Heart right ventricle (tissue), 16 donors: ENCODE measurements around the gene MED13. TPM values are rescaled to one million over a fixed set of nuclear protein-coding genes. Genes with fewer than 3 reads are reported as not detected.

Experiments used
- ATAC-seq, 8 donors: fragments of 200-7000 bp; cut with Tn5 transposase; one replicate each; pipeline ENCODE4 v1.9.1; 2020; ENCODE audit warnings: mild to moderate bottlenecking in 8 of 8, moderate library complexity in 8 of 8, moderate number of reproducible peaks in 1 of 8
- DNase-seq, 2 donors: peaks; one replicate each; pipeline ENCODE4 v3.0.0-alpha.2; 2020
- H3K27ac ChIP-seq, 10 donors: fragments of 200-600 bp; sonication (generic) in 2 of 10; one replicate each; pipeline versions ENCODE4 v1.5.0 to v1.8.0; 2020 to 2022; ENCODE audit warnings: mild to moderate bottlenecking in 3 of 10
- H3K27me3 ChIP-seq, 7 donors: fragments of 200-600 bp; one replicate each; pipeline ENCODE4 v1.8.0; 2021 to 2022; ENCODE audit warnings: mild to moderate bottlenecking in 2 of 7
- H3K36me3 ChIP-seq, 9 donors: fragments of 200-600 bp; sonication (generic) in 1 of 9; one replicate each; pipeline versions ENCODE4 v1.5.0 to v1.8.0; 2020 to 2022; ENCODE audit warnings: mild to moderate bottlenecking in 2 of 9
- H3K4me1 ChIP-seq, 9 donors: fragments of 200-600 bp; sonication (generic) in 1 of 9; one replicate each; pipeline versions ENCODE4 v1.5.0 to v1.8.0; 2020 to 2022; ENCODE audit warnings: mild to moderate bottlenecking in 4 of 9
- H3K4me3 ChIP-seq, 10 donors: fragments of 200-600 bp; sonication (generic) in 2 of 10; one replicate each; pipeline versions ENCODE4 v1.5.0 to v1.8.0; 2020 to 2022; ENCODE audit warnings: mild to moderate bottlenecking in 7 of 10, moderate library complexity in 2 of 10
- H3K9me3 ChIP-seq, 11 donors: fragments of 200-600 bp in 10 of 11; sonication (generic) in 2 of 11; one replicate each; pipeline versions ENCODE4 v1.5.0 to v1.8.0; 2013 to 2022; ENCODE audit warnings: mild to moderate bottlenecking in 2 of 11, control low read depth in 1 of 11, moderate library complexity in 1 of 11
- CTCF ChIP-seq, 9 donors: fragments of 200-600 bp; sonication (generic) in 2 of 9; IDR thresholded peaks; one replicate each; pipeline versions ENCODE4 v1.5.0 to v1.8.0; 2021 to 2022; ENCODE audit warnings: antibody characterized with exemption in 9 of 9, mild to moderate bottlenecking in 5 of 9, moderate library complexity in 1 of 9
- WGBS, 2 donors: extraction: QIAGEN DNeasy Blood & Tissue Kit; methylation state at CpG; one replicate each; pipeline ENCODE4 v1.1.7; 2013; ENCODE audit warnings: inconsistent platforms in 1 of 2; 5-methylcytosine and 5-hydroxymethylcytosine counted together
- intact Hi-C, 10 donors: fragments of 100-400 bp; cut with DNase I; formaldehyde crosslinking; loops; one replicate each; pipeline versions ENCODE4 v1.11.1 to v1.14.2; 2022
- polyA plus RNA-seq, 2 donors: library from polyadenylated mRNA; stranded (reverse); fragments of 200-250 nt; gene quantifications; one replicate each; pipeline ENCODE4 v1.2.3, GENCODE V29; 2013
- total RNA-seq, 10 donors: library from RNA; stranded (reverse); fragmentation: NEBNext Ultra II Directional in 3 of 10; extraction: Animal tissue kit (Norgen Biotek cat#: 25700) in 3 of 10; gene quantifications; one replicate each; pipeline versions ENCODE4 v1.2.1 to v1.2.4, GENCODE V29; 2021 to 2023
- donor health status: Arrhythmogenic right ventricular cardiomyopathy.
- donor health status: ischemic (EF 13 %, LVEDD 7.1; RV severe dilation, severe dysfunction).
- donor health status: healthy with polysubstance abuse.
- donor health status: DM: no; HTN: yes; CAD: no.
- donor health status: DM: no; HTN: no; CAD: no.
- donor health status: ischemic (EF 25% LVEDD 6.9; RV normal size, moderate dysfunction).
- donor health status: ischemic (EF 25% LVEDD 5.7; RV mildly dilated, moderate dysfunction).
- donor health status: healthy.
- donor health status: DM: yes; HTN: yes; CAD: no.
- donor health status: Ischemic cardiomyopathy.
- donor health status: ischemic (EF 35%, LVEDD 5.7; RV mildly dilated, moderate dysfunction).
- donor health status: nonischemic (EF 11% LVEDD 7.7; RV severe dilation, severe dysfunction).
- donor health status: DM: yes; HTN: yes; CAD: no.
- donor health status: PGD.
- donor health status: ischemic (EF 29% LVEDD 5.4; RV normal size, mild dysfunction).
- donor health status: nonischemic (EF 23%, LVEDD 6.1; RV moderate dilation, normal function).

Gene MED13
- total and polyA plus RNA-seq, 12 donors, result 4.1 to 51.6 (median 35.7) TPM

DNA sequence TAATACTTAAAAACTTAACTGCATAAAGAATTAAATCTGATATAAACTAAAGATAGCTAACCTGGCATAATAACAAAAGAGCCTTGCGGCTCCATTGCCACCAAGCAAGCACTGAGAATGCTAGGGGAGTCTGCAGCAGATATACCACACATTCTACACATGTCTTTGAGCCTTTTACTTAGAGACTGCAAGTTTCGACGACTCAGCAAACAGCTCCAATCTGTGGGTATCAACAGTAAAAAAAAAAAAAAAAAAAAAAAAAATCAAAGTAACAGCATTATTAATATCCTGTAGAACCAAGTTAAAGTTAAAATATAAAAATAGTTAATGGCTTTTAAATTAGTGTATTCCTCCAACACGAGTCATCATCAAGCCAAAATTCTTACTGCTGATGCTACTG is 109.5 kb downstream of the MED13 start:
- H3K4me1 ChIP-seq, result no peaks in the 10 kb centered on the region
- 87 to 92% methylated on average over 4 of the region's 4 CpGs for WGBS, 2 donors
- no peak for TF ChIP-seq CTCF (IDR thresholded peaks at IDR 0.05)
- peaks cover 0 to 100% (median 50%) of the 10 kb centered on the region in 9 donors for H3K36me3 ChIP-seq
- H3K27ac ChIP-seq, result no peak overlapping the region
- DNase-seq, result no peak
- ATAC-seq, result no peak
- no peaks in the 10 kb centered on the region for H3K9me3 ChIP-seq
- no peak overlapping the region for H3K4me3 ChIP-seq
- intact Hi-C loops, result no loop called here
- H3K27me3 ChIP-seq, result no peaks in the 10 kb centered on the region

DNA sequence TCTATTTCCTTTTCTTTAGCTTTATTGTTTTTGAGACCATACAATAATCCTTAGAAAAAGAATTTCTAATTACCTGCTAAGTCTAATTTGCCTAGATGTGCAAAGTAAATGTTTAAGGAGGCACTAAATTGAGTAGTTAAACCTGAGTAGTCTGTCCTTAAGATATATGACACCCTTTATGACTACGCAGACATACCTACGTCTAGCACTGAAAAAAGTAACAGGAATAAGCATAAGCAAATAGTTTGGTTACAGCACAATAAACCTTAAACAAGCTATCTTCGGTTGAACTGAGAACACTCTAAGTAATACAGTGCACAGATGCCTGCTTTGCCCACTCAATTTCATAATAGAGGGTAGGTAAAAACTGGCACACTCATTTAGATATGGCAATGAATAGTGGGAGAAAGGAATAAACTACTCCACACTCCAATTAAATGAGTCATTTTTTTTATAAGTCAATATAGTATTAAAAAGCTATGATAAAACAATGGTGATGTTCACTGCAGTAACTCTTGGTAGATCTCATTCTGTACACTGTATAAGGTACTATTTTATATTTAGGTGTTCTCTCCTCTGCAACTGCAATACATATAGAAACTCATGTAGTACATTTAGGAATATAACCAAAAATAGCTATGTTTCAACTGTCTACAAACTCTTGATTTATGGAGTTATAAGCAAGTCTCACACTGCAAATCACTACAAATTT is 117.6 kb downstream of the MED13 start:
- no peaks in the 10 kb centered on the region for H3K27me3 ChIP-seq
- no peak overlapping the region for H3K27ac ChIP-seq
- H3K4me3 ChIP-seq, result no peak overlapping the region
- TF ChIP-seq CTCF (IDR thresholded peaks at IDR 0.05), result no peak
- no peaks in the 10 kb centered on the region for H3K9me3 ChIP-seq
- no peaks in the 10 kb centered on the region for H3K4me1 ChIP-seq
- no peak for DNase-seq
- intact Hi-C loops, result no loop called here
- 89 to 92% methylated on average over 3 of the region's 3 CpGs for WGBS, 2 donors
- peaks cover 0 to 100% (median 72%) of the 10 kb centered on the region in 9 donors for H3K36me3 ChIP-seq
- ATAC-seq, result no peak

- ATAC-seq, result no peak
- H3K4me3 ChIP-seq, result no peak overlapping the region
- no peaks in the 10 kb centered on the region for H3K4me1 ChIP-seq
- no peaks in the 10 kb centered on the region for H3K9me3 ChIP-seq
- intact Hi-C loops, result no loop called here
- no peak for TF ChIP-seq CTCF (IDR thresholded peaks at IDR 0.05)
- H3K27me3 ChIP-seq, result no peaks in the 10 kb centered on the region
- no peak for DNase-seq
- peaks cover 0 to 99% (median 60%) of the 10 kb centered on the region in 9 donors for H3K36me3 ChIP-seq
- H3K27ac ChIP-seq, result no peak overlapping the region
- 75 to 82% methylated on average over 2 of the region's 2 CpGs for WGBS, 2 donors
Observed at GRCh38 chr17:61946359-61946758, 118.7 kb downstream of the MED13 start.

DNA sequence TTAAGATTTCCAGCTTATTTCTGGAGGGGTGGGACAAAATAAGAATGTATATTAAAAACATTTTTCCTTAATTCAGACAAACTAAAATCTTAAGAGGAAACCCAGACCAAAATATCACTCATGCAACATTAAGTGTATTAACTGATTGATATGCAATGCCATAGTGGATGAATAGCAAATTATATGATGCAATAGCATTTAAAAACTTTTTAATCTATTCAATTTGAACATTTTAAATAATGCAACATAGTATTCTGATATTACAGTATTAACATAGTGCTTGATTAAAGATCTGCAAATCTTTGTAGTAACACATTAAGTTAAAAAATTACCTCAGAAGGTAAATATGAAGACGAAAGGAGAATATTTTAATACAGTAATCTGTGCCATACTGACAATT is 122.0 kb downstream of the MED13 start:
- Histone ChIP-seq H3K27ac (peak overlapping the region in 1 of 10 donors; percentile 10), H3K36me3 (peaks cover 0 to 74% (median 31%) of the 10 kb centered on the region in 9 donors), H3K9me3 (no peaks in the 10 kb centered on the region), H3K4me3 (no peak overlapping the region), H3K4me1 (no peaks in the 10 kb centered on the region), H3K27me3 (no peaks in the 10 kb centered on the region)
- DNase-seq (no peak), ATAC-seq (no peak)
- 99 to 100% methylated on average over 1 of the region's 1 CpG for WGBS, 2 donors
- intact Hi-C loops, result loop anchor here in 1 of 10 donors (5.0 kb wide), 1 partner anchor 44 kb away; no protein-coding TSS in a partner anchor
- TF ChIP-seq CTCF (IDR thresholded peaks at IDR 0.05), result no peak
